HepG2 (cell line): Measurements from ENCODE around the gene SLC25A45. TPM values are rescaled to one million over a fixed set of nuclear protein-coding genes. Genes with fewer than 3 reads are reported as not detected.
A peak's percentile ranks its signal among the peaks of the same experiment; 100 is the strongest.

Experiments
- CREBL2 ChIP-seq: sonication (generic); formaldehyde crosslinking; IDR thresholded peaks from 2 replicates; pipeline ENCODE4 v1.8.1; 2023; ENCODE audit warnings: missing genetic modification reagents, mild to moderate bottlenecking, borderline replicate concordance
- ERF ChIP-seq: IDR thresholded peaks from 2 replicates; pipeline ENCODE4 v1.6.1; 2018; ENCODE audit warnings: missing biosample characterization, missing genetic modification reagents
- KDM1A ChIP-seq: IDR thresholded peaks from 2 replicates; pipeline ENCODE4 v1.6.1; 2016; ENCODE audit warnings: missing compliant biosample characterization
- MAFK ChIP-seq, 2 experiments: IDR thresholded peaks in 1 of 2; conservative IDR thresholded peaks in 1 of 2; 2 replicates each; pipeline ENCODE4 v1.6.1; 2011; ENCODE audit warnings: improper control_type of control experiment in 2 of 2, low read length in 2 of 2
- MED13 ChIP-seq: sonication (generic); formaldehyde crosslinking; IDR thresholded peaks from 2 replicates; pipeline ENCODE4 v1.5.0; 2020; ENCODE audit warnings: missing genetic modification reagents
- MYNN ChIP-seq: sonication (generic); formaldehyde crosslinking; IDR thresholded peaks from 2 replicates; pipeline ENCODE4 v1.4.0; 2020; ENCODE audit warnings: mild to moderate bottlenecking, low read depth, missing genetic modification reagents
- NCOA2 ChIP-seq: sonication (generic); formaldehyde crosslinking; IDR thresholded peaks from 2 replicates; pipeline ENCODE4 v1.8.0; 2022; ENCODE audit warnings: inconsistent platforms
- NFE2 ChIP-seq: sonication (generic); formaldehyde crosslinking; IDR thresholded peaks from 2 replicates; pipeline ENCODE4 v1.4.0; 2020; ENCODE audit warnings: missing genetic modification reagents
- POLR2G ChIP-seq: fragments of 200-400 bp; formaldehyde crosslinking; IDR thresholded peaks from 2 replicates; pipeline ENCODE4 v1.6.1; 2018; ENCODE audit warnings: mild to moderate bottlenecking, low read depth, low read length, moderate library complexity
- RFXANK ChIP-seq: IDR thresholded peaks from 2 replicates; pipeline ENCODE4 v1.6.1; 2016
- SAP130 ChIP-seq: IDR thresholded peaks from 2 replicates; pipeline ENCODE4 v1.6.1; 2016; ENCODE audit warnings: low read depth
- SIN3A ChIP-seq: IDR thresholded peaks from 2 replicates; pipeline ENCODE4 v1.6.1; 2011; ENCODE audit warnings: low read depth, mild to moderate bottlenecking, control low read depth, low read length, borderline replicate concordance
- SP5 ChIP-seq: IDR thresholded peaks from 2 replicates; pipeline ENCODE4 v1.6.1; 2016; ENCODE audit warnings: low read depth, borderline replicate concordance
- ZBTB34 ChIP-seq: sonication (generic); formaldehyde crosslinking; IDR thresholded peaks from 2 replicates; pipeline ENCODE4 v1.8.0; 2022; ENCODE audit warnings: mild to moderate bottlenecking, missing genetic modification reagents
- ZNF18 ChIP-seq: sonication (generic); formaldehyde crosslinking; IDR thresholded peaks from 2 replicates; pipeline ENCODE4 v1.8.0; 2022; ENCODE audit warnings: mild to moderate bottlenecking, missing genetic modification reagents; ENCODE audit not compliant: insufficient replicate concordance
- ZNF282 ChIP-seq: fragments of 450-650 bp; IDR thresholded peaks from 2 replicates; pipeline ENCODE4 v1.6.1; 2018; ENCODE audit not compliant: partially characterized antibody
- ZNF441 ChIP-seq: sonication (generic); formaldehyde crosslinking; IDR thresholded peaks from 2 replicates; pipeline ENCODE4 v1.7.0; 2021; ENCODE audit warnings: missing genetic modification reagents, borderline replicate concordance
- ZNF670 ChIP-seq: sonication (generic); formaldehyde crosslinking; IDR thresholded peaks from 2 replicates; pipeline ENCODE4 v1.8.0; 2022; ENCODE audit warnings: mild to moderate bottlenecking, missing genetic modification reagents, borderline replicate concordance
- ZNF7 ChIP-seq: IDR thresholded peaks from 2 replicates; pipeline ENCODE4 v1.6.1; 2016; ENCODE audit warnings: missing biosample characterization, missing genetic modification reagents
- polyA plus RNA-seq, 8 experiments: library from polyadenylated mRNA; depleted of rRNA in 3 of 8; stranded (reverse) in 7 of 8; unstranded in 1 of 8; fragments of >200 nt; fragmentation: Illumina TruSeq in 4 of 8; extraction: Trizol in 4 of 8; gene quantifications; 2 replicates each; pipeline versions ENCODE4 v1.2.1 to v1.2.3, GENCODE V29; 2011 to 2016; ENCODE audit warnings: low read depth in 4 of 8, missing spikeins in 1 of 8, mixed read lengths in 1 of 8; ENCODE audit not compliant: insufficient read depth in 1 of 8
- total RNA-seq, 5 experiments: library from RNA; depleted of rRNA; stranded (reverse); fragments of >200 nt; fragmentation: Illumina TruSeq; extraction: Trizol; gene quantifications; 2 replicates each; pipeline ENCODE4 v1.2.3, GENCODE V29; 2016; ENCODE audit warnings: low read depth in 1 of 5
- TF ChIP-seq, protein P1 (sequence below): IDR thresholded peaks from 2 replicates; pipeline ENCODE4 v1.6.1; 2018; ENCODE audit warnings: missing genetic modification reagents
- TF ChIP-seq, protein P2 (sequence below), 2 experiments: IDR thresholded peaks; 2 replicates each; pipeline ENCODE4 v1.6.1; 2011 to 2012; ENCODE audit warnings: low read length in 2 of 2, borderline replicate concordance in 1 of 2, low read depth in 1 of 2, mild to moderate bottlenecking in 1 of 2, moderate library complexity in 1 of 2
- TF ChIP-seq, protein P3 (sequence below): IDR thresholded peaks from 2 replicates; pipeline ENCODE4 v1.6.1; 2016; ENCODE audit warnings: missing compliant biosample characterization, missing genetic modification reagents, borderline replicate concordance

Gene SLC25A45
- total and polyA plus RNA-seq, 2 of the 13 experiments (the other 11 are each of a cell fraction or from before 2014, with no cell fraction given), result 1.2 to 3.4 TPM

- TF ChIP-seq ZBTB34 (CRISPR knock-in tag) (no peak), SIN3A (no peak), ZNF282 (no peak), CREBL2 (CRISPR knock-in tag) (no peak), SAP130 (CRISPR knock-in tag) (peak; percentile 62), POLR2G (no peak), NFE2 (CRISPR knock-in tag) (no peak), RFXANK (CRISPR knock-in tag) (no peak), MED13 (CRISPR knock-in tag) (no peak), ZNF18 (CRISPR knock-in tag) (peak; percentile 76), MYNN (CRISPR knock-in tag) (no peak), ZNF441 (CRISPR knock-in tag) (no peak), ERF (CRISPR knock-in tag) (no peak), ZNF7 (CRISPR knock-in tag) (no peak), SP5 (CRISPR knock-in tag) (0 out of 2 replicates have a peak, but pooled peaks have one; percentile 26), ZNF670 (CRISPR knock-in tag) (no peak), MAFK (conservative IDR thresholded peaks at IDR 0.05 in 1 of 2, IDR thresholded peaks at IDR 0.05 in 1 of 2; ENCODE audit: low read length in 2 of 2) (no peak), NCOA2 (CRISPR knock-in tag) (peak; percentile 59; the same call in 1 of the 2 replicates), KDM1A (CRISPR knock-in tag) (no peak; the same call in 1 of the 2 replicates)
- TF ChIP-seq, protein P1, sequence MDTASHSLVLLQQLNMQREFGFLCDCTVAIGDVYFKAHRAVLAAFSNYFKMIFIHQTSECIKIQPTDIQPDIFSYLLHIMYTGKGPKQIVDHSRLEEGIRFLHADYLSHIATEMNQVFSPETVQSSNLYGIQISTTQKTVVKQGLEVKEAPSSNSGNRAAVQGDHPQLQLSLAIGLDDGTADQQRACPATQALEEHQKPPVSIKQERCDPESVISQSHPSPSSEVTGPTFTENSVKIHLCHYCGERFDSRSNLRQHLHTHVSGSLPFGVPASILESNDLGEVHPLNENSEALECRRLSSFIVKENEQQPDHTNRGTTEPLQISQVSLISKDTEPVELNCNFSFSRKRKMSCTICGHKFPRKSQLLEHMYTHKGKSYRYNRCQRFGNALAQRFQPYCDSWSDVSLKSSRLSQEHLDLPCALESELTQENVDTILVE (CRISPR knock-in tag), result no peak
- TF ChIP-seq, protein P2, sequence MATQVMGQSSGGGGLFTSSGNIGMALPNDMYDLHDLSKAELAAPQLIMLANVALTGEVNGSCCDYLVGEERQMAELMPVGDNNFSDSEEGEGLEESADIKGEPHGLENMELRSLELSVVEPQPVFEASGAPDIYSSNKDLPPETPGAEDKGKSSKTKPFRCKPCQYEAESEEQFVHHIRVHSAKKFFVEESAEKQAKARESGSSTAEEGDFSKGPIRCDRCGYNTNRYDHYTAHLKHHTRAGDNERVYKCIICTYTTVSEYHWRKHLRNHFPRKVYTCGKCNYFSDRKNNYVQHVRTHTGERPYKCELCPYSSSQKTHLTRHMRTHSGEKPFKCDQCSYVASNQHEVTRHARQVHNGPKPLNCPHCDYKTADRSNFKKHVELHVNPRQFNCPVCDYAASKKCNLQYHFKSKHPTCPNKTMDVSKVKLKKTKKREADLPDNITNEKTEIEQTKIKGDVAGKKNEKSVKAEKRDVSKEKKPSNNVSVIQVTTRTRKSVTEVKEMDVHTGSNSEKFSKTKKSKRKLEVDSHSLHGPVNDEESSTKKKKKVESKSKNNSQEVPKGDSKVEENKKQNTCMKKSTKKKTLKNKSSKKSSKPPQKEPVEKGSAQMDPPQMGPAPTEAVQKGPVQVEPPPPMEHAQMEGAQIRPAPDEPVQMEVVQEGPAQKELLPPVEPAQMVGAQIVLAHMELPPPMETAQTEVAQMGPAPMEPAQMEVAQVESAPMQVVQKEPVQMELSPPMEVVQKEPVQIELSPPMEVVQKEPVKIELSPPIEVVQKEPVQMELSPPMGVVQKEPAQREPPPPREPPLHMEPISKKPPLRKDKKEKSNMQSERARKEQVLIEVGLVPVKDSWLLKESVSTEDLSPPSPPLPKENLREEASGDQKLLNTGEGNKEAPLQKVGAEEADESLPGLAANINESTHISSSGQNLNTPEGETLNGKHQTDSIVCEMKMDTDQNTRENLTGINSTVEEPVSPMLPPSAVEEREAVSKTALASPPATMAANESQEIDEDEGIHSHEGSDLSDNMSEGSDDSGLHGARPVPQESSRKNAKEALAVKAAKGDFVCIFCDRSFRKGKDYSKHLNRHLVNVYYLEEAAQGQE (IDR thresholded peaks at IDR 0.05; ENCODE audit: borderline replicate concordance in 1 of 2, low read depth in 1 of 2, low read length in 2 of 2), result no peak
- TF ChIP-seq, protein P3, sequence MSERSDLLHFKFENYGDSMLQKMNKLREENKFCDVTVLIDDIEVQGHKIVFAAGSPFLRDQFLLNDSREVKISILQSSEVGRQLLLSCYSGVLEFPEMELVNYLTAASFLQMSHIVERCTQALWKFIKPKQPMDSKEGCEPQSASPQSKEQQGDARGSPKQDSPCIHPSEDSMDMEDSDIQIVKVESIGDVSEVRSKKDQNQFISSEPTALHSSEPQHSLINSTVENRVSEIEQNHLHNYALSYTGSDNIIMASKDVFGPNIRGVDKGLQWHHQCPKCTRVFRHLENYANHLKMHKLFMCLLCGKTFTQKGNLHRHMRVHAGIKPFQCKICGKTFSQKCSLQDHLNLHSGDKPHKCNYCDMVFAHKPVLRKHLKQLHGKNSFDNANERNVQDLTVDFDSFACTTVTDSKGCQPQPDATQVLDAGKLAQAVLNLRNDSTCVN (CRISPR knock-in tag), result no peak
These were observed 1.3 kb upstream of the SLC25A45 start (continued) for GRCh38 chr11:65383778-65384177.
